DND-41 (cell line): ENCODE results near the gene ESRRB.

Experiments used
- CTCF ChIP-seq: IDR thresholded peaks from 2 replicates; pipeline ENCODE4 v1.5.1; 2012; ENCODE audit warnings: borderline replicate concordance, low read length, moderate library complexity, mild to moderate bottlenecking; ENCODE audit not compliant: poor library complexity, severe bottlenecking; ENCODE audit errors: extremely low read depth
- EZH2 ChIP-seq: IDR thresholded peaks from 3 replicates; pipeline ENCODE4 v1.6.1; 2012; ENCODE audit warnings: borderline replicate concordance, low read depth, mild to moderate bottlenecking, moderate library complexity, low read length, inconsistent platforms; ENCODE audit not compliant: severe bottlenecking

GRCh38 chr14:76395161-76395560, 19.2 kb downstream of the ESRRB start:
- TF ChIP-seq CTCF (no peak), EZH2 (no peak)
